ENCODE measurements around the gene LBR. TPM values are rescaled to one million over a fixed set of nuclear protein-coding genes. Genes with fewer than 3 reads are reported as not detected.

LBR gene
- total RNA-seq, 3 donors from 2014 or later: 87.9 to 161 (median 123) TPM

GRCh38 chr1:225362805-225363204, 65.0 kb downstream of the LBR start:
- no peak for TF ChIP-seq CTCF (IDR thresholded peaks at IDR 0.05)
- Histone ChIP-seq H3K4me3 (no peak overlapping the region), H3K36me3 (ENCODE audit: low read depth) (no peaks in the 10 kb centered on the region), H3K9me3 (no peaks in the 10 kb centered on the region), H3K4me1 (ENCODE audit: low read depth) (no peaks in the 10 kb centered on the region)
- intact Hi-C loops (cut with DNase I, micrococcal nuclease): no loop called here
- ATAC-seq: no peak
- no peak for DNase-seq

GRCh38 chr1:225361176-225361575, 66.7 kb downstream of the LBR start:
- Histone ChIP-seq H3K4me3 (no peak overlapping the region), H3K36me3 (ENCODE audit: low read depth) (no peaks in the 10 kb centered on the region), H3K9me3 (no peaks in the 10 kb centered on the region), H3K4me1 (ENCODE audit: low read depth) (no peaks in the 10 kb centered on the region)
- DNase-seq (no peak), ATAC-seq (no peak)
- no peak for TF ChIP-seq CTCF (IDR thresholded peaks at IDR 0.05)
- intact Hi-C loops (cut with DNase I, micrococcal nuclease): no loop called here

GRCh38 chr1:225360119-225360518, 67.7 kb downstream of the LBR start:
- no peaks in the 10 kb centered on the region for H3K36me3 ChIP-seq (ENCODE audit: low read depth)
- H3K4me1 ChIP-seq (ENCODE audit: low read depth): no peaks in the 10 kb centered on the region
- intact Hi-C loops (cut with DNase I, micrococcal nuclease): no loop called here
- no peak for TF ChIP-seq CTCF (IDR thresholded peaks at IDR 0.05)
- ATAC-seq: no peak
- DNase-seq: no peak
- H3K9me3 ChIP-seq: no peaks in the 10 kb centered on the region
- no peak overlapping the region for H3K4me3 ChIP-seq

GRCh38 chr1:225355863-225356262, 72.0 kb downstream of the LBR start:
- H3K36me3 ChIP-seq (ENCODE audit: low read depth): no peaks in the 10 kb centered on the region
- no peaks in the 10 kb centered on the region for H3K4me1 ChIP-seq (ENCODE audit: low read depth)
- H3K4me3 ChIP-seq: no peak overlapping the region
- TF ChIP-seq CTCF (IDR thresholded peaks at IDR 0.05): no peak
- intact Hi-C loops (cut with DNase I, micrococcal nuclease): no loop called here
- ATAC-seq (no peak), DNase-seq (no peak)
- no peaks in the 10 kb centered on the region for H3K9me3 ChIP-seq

GRCh38 chr1:225354906-225355305, 72.9 kb downstream of the LBR start:
- TF ChIP-seq CTCF (IDR thresholded peaks at IDR 0.05): no peak
- no peaks in the 10 kb centered on the region for H3K4me1 ChIP-seq (ENCODE audit: low read depth)

More at GRCh38 chr1:225354906-225355305, 72.9 kb downstream of the LBR start:
- Histone ChIP-seq H3K36me3 (ENCODE audit: low read depth) (no peaks in the 10 kb centered on the region), H3K9me3 (no peaks in the 10 kb centered on the region), H3K4me3 (no peak overlapping the region)
- no peak for DNase-seq
- intact Hi-C loops (cut with DNase I, micrococcal nuclease): no loop called here
- ATAC-seq: no peak

Other genes with a start within 250 kb of the LBR start
- 100 to 1,000 TPM in 1 of 3 donors, 10 to 100 TPM in 2; 17.6 to 130 (median 41.3) TPM for gene ENAH, start 225.1 kb upstream of the LBR start, total RNA-seq

All from mucosa of descending colon (tissue), 3 donors.